Omental fat pad (tissue), 4 donors: ENCODE measurements around the gene RETREG3. TPM values are rescaled to one million over a fixed set of nuclear protein-coding genes. Genes with fewer than 3 reads are reported as not detected.
"Not testable (repeated sequence)": the region's sequence is repeated elsewhere in the genome, so short reads cannot be mapped to it uniquely, and the experiment has no call there.

Experiments
- ATAC-seq: fragments of 150-250 bp; one replicate; pipeline ENCODE4 v1.9.1; 2016; ENCODE audit warnings: mild to moderate bottlenecking, moderate library complexity; ENCODE audit not compliant: low FRiP score
- DNase-seq: peaks from one replicate; pipeline ENCODE4 v3.0.0-alpha.2; 2019; ENCODE audit warnings: low spot score
- total RNA-seq, 4 donors: library from RNA; depleted of rRNA; stranded (reverse); fragments of >200 nt; gene quantifications; one replicate each; pipeline ENCODE4 v1.1.0, GENCODE V29; 2016
- TF ChIP-seq, protein P1 (sequence below), 3 donors: fragments of 450-650 bp; IDR thresholded peaks; one replicate each; pipeline ENCODE4 v1.5.1; 2016 to 2017; ENCODE audit warnings: antibody characterized with exemption in 3 of 3, mild to moderate bottlenecking in 3 of 3, moderate library complexity in 2 of 3

RETREG3 gene
- total RNA-seq, 4 donors from 2014 or later = 37.0 to 70.3 (median 55.5) TPM

DNA sequence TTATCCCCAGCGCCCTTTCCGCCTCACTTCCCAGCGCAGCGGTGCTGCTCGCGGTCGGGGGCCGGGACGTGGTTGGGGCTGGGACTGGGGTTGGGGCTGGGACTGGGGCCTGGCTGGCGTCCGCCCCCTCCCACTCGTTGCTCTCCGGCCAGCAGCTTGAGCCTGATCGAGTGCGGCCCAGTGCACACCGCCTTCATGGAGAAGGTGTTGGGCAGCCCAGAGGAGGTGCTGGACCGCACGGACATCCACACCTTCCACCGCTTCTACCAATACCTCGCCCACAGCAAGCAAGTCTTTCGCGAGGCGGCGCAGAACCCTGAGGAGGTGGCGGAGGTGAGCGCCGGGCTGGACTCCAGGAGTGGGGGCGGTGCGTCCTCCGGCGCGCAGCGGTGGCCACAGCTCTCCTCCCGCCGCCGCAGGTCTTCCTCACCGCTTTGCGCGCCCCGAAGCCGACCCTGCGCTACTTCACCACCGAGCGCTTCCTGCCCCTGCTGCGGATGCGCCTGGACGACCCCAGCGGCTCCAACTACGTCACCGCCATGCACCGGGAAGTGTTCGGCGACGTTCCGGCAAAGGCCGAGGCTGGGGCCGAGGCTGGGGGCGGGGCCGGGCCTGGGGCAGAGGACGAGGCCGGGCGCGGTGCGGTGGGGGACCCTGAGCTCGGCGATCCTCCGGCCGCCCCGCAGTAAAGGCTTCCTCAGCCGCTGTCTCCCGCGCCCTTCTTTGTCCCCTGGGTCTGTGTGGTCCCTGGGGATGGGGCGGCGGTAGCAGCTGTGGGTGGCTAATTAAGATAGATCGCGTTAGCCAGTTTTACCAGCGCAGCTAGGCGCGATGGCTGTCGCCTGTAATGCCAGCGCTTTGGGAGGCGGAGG lies 54.7 kb downstream of the RETREG3 start:
- ATAC-seq (peak; percentile 69), DNase-seq (no peak)
- TF ChIP-seq, protein P1, sequence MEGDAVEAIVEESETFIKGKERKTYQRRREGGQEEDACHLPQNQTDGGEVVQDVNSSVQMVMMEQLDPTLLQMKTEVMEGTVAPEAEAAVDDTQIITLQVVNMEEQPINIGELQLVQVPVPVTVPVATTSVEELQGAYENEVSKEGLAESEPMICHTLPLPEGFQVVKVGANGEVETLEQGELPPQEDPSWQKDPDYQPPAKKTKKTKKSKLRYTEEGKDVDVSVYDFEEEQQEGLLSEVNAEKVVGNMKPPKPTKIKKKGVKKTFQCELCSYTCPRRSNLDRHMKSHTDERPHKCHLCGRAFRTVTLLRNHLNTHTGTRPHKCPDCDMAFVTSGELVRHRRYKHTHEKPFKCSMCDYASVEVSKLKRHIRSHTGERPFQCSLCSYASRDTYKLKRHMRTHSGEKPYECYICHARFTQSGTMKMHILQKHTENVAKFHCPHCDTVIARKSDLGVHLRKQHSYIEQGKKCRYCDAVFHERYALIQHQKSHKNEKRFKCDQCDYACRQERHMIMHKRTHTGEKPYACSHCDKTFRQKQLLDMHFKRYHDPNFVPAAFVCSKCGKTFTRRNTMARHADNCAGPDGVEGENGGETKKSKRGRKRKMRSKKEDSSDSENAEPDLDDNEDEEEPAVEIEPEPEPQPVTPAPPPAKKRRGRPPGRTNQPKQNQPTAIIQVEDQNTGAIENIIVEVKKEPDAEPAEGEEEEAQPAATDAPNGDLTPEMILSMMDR (IDR thresholded peaks at IDR 0.05) = no peak

DNA sequence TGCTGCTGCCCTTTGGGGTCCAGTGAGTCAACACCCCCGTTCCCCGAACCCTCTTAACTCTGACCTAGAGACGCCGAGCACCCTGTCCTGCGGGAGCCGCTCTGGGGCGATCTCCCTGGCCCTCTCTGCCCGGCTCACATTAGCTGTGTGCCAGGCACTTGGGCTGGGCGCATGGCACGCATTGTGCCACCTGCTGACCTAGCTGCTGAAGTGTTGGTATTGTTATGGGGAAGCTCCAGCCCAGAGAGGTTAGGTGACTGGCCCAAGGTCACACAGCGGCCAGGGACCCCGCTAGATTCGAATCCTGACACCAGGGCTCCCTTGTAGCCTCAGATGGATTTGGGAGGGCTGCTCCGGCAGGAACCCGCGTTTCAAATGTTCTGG lies 55.3 kb downstream of the RETREG3 start:
- TF ChIP-seq, protein P1 (IDR thresholded peaks at IDR 0.05) = no peak
- peak; percentile 12 for ATAC-seq

DNA sequence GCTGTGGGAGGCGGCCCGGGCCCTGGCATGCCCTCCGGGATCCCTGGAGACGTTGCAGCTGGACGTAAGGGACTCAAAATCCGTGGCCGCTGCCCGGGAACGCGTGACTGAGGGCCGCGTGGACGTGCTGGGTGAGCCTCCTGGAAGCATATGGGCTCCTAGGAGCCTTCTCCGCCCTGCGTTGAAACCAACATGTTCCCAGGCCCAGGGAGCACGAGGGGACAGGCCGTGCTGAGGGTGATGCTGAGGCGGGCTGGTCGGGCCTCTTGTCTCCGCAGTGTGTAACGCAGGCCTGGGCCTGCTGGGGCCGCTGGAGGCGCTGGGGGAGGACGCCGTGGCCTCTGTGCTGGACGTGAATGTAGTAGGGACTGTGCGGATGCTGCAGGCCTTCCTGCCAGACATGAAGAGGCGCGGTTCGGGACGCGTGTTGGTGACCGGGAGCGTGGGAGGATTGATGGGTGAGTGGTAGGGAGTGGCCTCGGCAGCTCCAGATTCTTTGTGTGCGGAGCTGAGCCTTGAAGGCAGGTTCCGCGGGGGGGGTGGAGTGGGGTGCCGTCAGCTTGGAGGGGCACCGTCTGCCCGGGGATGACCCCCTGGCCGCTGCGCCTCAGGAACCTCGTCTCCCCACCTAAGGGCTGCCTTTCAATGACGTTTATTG lies 55.9 kb downstream of the RETREG3 start:
- TF ChIP-seq, protein P1 (IDR thresholded peaks at IDR 0.05) = no peak
- ATAC-seq (no peak), DNase-seq (no peak)

More for the DNA sequence above, 55.3 kb downstream of the RETREG3 start:
- DNase-seq = no peak

DNA sequence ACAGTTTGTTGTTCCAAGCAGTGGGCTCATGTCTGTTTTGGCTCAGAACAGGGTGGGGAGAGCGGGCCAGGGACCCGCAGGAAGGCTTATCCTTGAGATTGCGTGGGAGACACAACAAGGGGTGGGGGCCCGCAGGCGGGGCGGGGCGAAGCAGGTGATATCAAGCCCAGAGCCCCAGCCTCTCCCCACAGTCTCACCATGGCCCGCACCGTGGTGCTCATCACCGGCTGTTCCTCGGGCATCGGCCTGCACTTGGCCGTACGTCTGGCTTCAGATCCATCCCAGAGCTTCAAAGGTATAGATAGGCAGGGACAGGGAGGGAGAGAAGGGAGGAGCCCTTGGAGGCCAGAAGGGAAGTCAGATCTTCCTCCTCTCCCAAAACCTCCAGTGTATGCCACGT lies 56.4 kb downstream of the RETREG3 start, which contains the start of gene HSD17B1:
HSD17B1 (plus strand) TSS at position 188 of the 400 bp plus-strand sequence; CDS start at position 199, 11 bp downstream.
- not testable (repeated sequence) for ATAC-seq, DNase-seq

DNA sequence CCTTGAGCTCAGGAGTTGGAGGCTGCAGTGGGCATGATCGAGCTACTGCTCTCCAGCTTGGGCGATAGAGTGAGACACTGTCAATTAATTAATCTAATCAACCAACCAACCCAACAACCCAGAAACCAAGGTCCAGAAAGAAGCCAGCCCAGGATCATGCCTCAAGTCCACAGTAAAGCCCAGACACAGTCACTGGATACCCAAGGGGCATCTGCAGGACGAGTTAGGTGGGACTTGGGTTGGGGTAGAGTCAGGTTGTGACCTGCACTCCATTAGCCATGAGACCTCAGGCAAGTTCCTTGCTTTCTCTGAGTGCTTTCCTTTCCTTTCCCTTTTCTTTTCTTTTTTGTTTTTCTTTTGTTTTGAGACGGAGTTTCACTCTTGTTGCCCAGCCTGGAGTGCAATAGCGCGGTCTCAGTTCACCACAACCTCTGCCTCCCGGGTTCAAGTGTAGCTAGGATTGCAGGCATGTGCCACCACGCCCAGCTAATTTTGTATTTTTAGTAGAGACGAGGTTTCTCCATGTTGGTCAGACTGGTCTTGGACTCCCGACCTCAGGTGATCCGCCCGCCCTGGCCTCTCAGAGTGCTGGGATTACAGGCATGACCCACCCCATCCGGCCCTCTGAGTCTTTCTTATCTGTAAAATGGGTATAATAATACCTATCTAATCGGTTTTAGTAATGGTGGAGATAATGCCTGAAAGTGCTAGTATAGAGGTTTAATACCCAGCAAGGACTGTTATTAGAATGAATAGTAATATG lies 60.0 kb downstream of the RETREG3 start:
- TF ChIP-seq, protein P1 (IDR thresholded peaks at IDR 0.05) = no peak

DNA sequence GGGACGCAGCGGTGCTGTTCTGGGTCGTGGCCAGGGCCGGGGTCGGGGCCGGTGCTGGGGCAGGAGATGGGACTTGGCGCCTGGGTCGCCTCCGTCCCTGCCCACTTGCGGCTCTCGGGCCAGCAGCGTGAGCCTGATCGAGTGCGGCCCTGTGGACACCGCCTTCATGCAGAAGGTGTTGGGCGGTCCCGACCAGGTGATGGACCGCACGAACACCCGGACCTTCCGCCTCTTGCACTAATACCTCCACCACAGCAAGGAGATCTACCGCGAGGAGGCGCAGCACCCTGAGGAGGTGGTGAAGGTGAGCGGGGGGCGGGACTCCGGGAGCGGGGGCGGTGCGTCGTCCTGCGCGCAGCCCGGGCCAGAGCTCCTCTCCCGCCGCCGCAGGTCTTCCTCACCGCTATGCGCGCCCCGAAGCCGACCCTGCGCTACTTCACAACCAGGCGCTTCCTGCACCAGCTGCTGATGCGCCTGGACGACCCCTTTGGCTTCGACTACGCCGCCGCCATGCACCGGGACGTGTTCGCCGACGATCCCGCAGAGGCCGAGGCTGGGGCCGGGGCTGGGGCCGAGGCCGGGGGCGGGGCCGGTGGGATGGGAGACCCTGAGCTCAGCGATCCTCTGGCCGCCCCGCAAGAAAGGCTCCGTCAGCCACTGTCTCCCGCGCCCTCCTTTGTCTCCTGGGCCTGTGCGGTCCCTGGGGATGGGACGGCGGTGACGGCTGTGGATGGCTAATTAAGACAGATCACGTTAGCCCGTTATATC lies 60.9 kb downstream of the RETREG3 start:
- TF ChIP-seq, protein P1 (IDR thresholded peaks at IDR 0.05) = no peak
- DNase-seq (peak; percentile 60), ATAC-seq (peak; percentile 79)

More for the DNA sequence above, 60.0 kb downstream of the RETREG3 start:
- DNase-seq (no peak), ATAC-seq (no peak)
